ENCODE results near the gene ERCC5. TPM values are rescaled to one million over a fixed set of nuclear protein-coding genes. Genes with fewer than 3 reads are reported as not detected.

Gene ERCC5
- total and polyA plus RNA-seq, 3 donors from 2014 or later, result 43.9 to 54.9 (median 49.9) TPM

DNA sequence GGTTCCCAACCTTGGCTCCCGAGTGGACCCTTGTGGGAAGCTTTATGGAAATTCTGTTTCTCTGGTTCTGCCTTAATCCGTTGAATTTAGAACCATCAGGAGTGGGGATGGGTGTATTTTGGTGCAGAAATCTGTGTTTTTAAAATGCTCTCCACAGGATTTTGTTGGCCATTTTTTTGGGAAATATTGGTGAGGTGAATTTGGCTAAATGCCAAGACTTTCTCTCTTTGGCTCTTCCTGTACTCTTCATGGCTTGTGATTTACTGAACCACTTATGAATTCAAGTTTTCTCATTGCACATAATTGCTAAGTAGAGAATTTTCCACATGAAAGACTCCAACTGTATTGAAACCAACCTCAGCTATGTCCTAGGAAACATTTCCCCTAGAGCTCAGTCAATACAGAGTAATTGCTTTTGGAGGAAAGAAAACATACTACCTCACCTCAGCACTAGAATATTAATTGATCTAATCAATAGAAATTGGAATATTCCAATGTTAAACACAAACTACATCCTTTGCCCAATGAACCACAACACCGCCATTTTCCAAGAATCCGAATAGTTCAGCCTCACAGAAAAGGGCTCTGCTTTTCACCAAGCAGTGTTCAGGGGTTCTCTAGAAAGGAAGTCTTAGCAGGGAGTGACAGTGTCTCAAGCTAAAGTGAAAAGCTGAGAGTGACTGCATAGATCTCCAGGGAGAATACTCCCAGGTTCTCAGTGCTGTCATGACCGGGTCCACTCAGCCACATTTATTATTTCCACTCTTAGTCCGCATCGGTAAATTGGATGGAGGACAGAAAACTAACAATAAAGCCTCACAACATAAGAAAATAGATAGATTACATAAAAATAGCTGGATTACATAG lies 60.3 kb downstream of the ERCC5 start:
- intact Hi-C loops (cut with DNase I; ENCODE audit: low total_unique reads), result no loop called here
- Histone ChIP-seq H3K9me3 (no peaks in the 10 kb centered on the region), H3K27ac (no peak overlapping the region), H3K4me1 (no peaks in the 10 kb centered on the region), H3K4me3 (no peak overlapping the region), H3K27me3 (no peaks in the 10 kb centered on the region), H3K36me3 (ENCODE audit: low read depth, missing control alignments) (no peaks in the 10 kb centered on the region)
- 88 to 92% methylated on average over 7 of the region's 7 CpGs for WGBS, 2 donors
- no peak for DNase-seq
- TF ChIP-seq, protein P1, sequence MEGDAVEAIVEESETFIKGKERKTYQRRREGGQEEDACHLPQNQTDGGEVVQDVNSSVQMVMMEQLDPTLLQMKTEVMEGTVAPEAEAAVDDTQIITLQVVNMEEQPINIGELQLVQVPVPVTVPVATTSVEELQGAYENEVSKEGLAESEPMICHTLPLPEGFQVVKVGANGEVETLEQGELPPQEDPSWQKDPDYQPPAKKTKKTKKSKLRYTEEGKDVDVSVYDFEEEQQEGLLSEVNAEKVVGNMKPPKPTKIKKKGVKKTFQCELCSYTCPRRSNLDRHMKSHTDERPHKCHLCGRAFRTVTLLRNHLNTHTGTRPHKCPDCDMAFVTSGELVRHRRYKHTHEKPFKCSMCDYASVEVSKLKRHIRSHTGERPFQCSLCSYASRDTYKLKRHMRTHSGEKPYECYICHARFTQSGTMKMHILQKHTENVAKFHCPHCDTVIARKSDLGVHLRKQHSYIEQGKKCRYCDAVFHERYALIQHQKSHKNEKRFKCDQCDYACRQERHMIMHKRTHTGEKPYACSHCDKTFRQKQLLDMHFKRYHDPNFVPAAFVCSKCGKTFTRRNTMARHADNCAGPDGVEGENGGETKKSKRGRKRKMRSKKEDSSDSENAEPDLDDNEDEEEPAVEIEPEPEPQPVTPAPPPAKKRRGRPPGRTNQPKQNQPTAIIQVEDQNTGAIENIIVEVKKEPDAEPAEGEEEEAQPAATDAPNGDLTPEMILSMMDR (IDR thresholded peaks at IDR 0.05), result no peak
- no peak for TF ChIP-seq POLR2A (IDR thresholded peaks at IDR 0.05)

GRCh38 chr13:102907016-102907756 lies 61.4 kb downstream of the ERCC5 start:
- Histone ChIP-seq H3K4me1 (no peaks in the 10 kb centered on the region), H3K36me3 (ENCODE audit: low read depth, missing control alignments) (no peaks in the 10 kb centered on the region), H3K9me3 (no peaks in the 10 kb centered on the region), H3K27ac (no peak overlapping the region), H3K27me3 (no peaks in the 10 kb centered on the region), H3K4me3 (no peak overlapping the region)
- intact Hi-C loops (cut with DNase I; ENCODE audit: low total_unique reads), result no loop called here
- 36 to 43% methylated on average over 2 of the region's 2 CpGs for WGBS, 2 donors
- no peak for TF ChIP-seq POLR2A (IDR thresholded peaks at IDR 0.05)
- TF ChIP-seq, protein P1 (IDR thresholded peaks at IDR 0.05), result no peak
- DNase-seq, result no peak

DNA sequence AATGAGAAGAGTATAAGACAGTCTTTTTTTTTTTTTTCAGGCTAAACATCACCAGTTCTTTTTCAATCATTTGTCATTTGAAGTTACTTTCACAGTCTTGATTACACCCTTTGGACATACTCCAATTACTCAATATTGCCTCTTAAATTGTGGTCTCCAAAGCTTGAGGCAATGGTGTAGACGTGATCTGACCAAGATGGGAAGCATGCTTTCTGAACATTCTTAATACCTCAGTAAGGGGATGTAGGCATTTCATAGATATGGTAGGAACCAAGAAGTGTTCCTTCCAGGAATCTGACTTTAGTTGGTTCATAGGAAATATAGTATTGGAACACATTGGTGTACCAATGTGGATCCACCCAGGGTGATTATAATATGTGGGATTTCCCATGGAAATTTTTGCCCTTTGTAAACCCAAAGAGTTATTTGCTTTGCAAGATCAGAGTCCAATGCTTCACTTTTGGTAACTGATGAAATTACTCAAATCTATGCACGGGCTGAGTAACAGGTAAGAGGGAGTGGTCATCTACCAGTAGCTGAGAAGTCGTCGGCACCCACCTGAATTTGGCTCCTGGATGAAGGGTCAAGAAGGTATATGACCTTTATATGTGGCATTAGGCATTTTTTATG lies 62.2 kb downstream of the ERCC5 start:
- TF ChIP-seq POLR2A (IDR thresholded peaks at IDR 0.05), result no peak
- TF ChIP-seq, protein P1 (IDR thresholded peaks at IDR 0.05), result no peak
- no peak for DNase-seq
- Histone ChIP-seq H3K4me3 (no peak overlapping the region), H3K27me3 (no peaks in the 10 kb centered on the region), H3K36me3 (ENCODE audit: low read depth, missing control alignments) (no peaks in the 10 kb centered on the region), H3K27ac (no peak overlapping the region), H3K9me3 (no peaks in the 10 kb centered on the region), H3K4me1 (no peaks in the 10 kb centered on the region)
- intact Hi-C loops (cut with DNase I; ENCODE audit: low total_unique reads), result no loop called here
- 93 to 97% methylated on average over 4 of the region's 4 CpGs for WGBS, 2 donors

GRCh38 chr13:102909971-102910370 lies 64.1 kb downstream of the ERCC5 start:
- H3K4me3 ChIP-seq, result no peak overlapping the region
- intact Hi-C loops (cut with DNase I; ENCODE audit: low total_unique reads), result no loop called here
- DNase-seq, result no peak
- H3K27ac ChIP-seq, result no peak overlapping the region
- 90 to 91% methylated on average over 3 of the region's 3 CpGs for WGBS, 2 donors
- H3K4me1 ChIP-seq, result no peaks in the 10 kb centered on the region
- H3K36me3 ChIP-seq (ENCODE audit: low read depth, missing control alignments), result peaks cover 3% of the 10 kb centered on the region
- no peaks in the 10 kb centered on the region for H3K9me3 ChIP-seq
- H3K27me3 ChIP-seq, result no peaks in the 10 kb centered on the region
- TF ChIP-seq POLR2A (IDR thresholded peaks at IDR 0.05), result no peak
- TF ChIP-seq, protein P1 (IDR thresholded peaks at IDR 0.05), result no peak
